Neural cell (in vitro differentiated cells): ENCODE results near the gene SIL1. TPM values are rescaled to one million over a fixed set of nuclear protein-coding genes. Genes with fewer than 3 reads are reported as not detected.

Source experiments
- H2AFZ ChIP-seq: fragments of 200-600, 300-800 bp; sonication (generic), shearing (Covaris generic); 2 replicates; pipeline ENCODE4 v1.6.0; 2014; ENCODE audit warnings: low read depth, mild to moderate bottlenecking, antibody characterized with exemption, low read length, moderate library complexity
- H3F3A ChIP-seq: fragments of 200-600 bp; shearing (Covaris generic); 2 replicates; pipeline ENCODE4 v1.6.1; 2016; ENCODE audit warnings: mild to moderate bottlenecking, moderate library complexity, mixed read lengths, antibody characterized with exemption, low read length; ENCODE audit not compliant: insufficient read depth, poor library complexity, severe bottlenecking
- H3K27ac ChIP-seq: fragments of 200-600, 300-800 bp; sonication (generic), shearing (Covaris generic); 2 replicates; pipeline ENCODE4 v1.5.1; 2014; ENCODE audit warnings: mild to moderate bottlenecking, low read length, moderate library complexity
- H3K27me3 ChIP-seq: fragments of 300-800, 200-600 bp; sonication (generic), shearing (Covaris generic); 2 replicates; pipeline ENCODE4 v1.6.0; 2014; ENCODE audit warnings: mild to moderate bottlenecking, low read depth, low read length, moderate library complexity; ENCODE audit not compliant: insufficient read depth
- H3K36me3 ChIP-seq: fragments of 300-800, 200-600 bp; sonication (generic), shearing (Covaris generic); 2 replicates; pipeline ENCODE4 v1.5.1; 2014; ENCODE audit warnings: mild to moderate bottlenecking, antibody characterized with exemption, low read length, moderate library complexity; ENCODE audit not compliant: insufficient read depth
- H3K4me2 ChIP-seq: fragments of 300-800, 200-600 bp; sonication (generic), shearing (Covaris generic); 2 replicates; pipeline ENCODE4 v1.6.0; 2014; ENCODE audit warnings: mild to moderate bottlenecking, low read length
- H3K4me3 ChIP-seq: fragments of 300-800, 200-600 bp; sonication (generic), shearing (Covaris generic); 2 replicates; pipeline ENCODE4 v1.5.1; 2014; ENCODE audit warnings: mild to moderate bottlenecking, low read length, moderate library complexity
- H3K79me2 ChIP-seq: fragments of 200-600 bp; shearing (Covaris generic); replicated peaks from 2 replicates; pipeline ENCODE4 v1.6.0; 2014; ENCODE audit warnings: mild to moderate bottlenecking, low read length, moderate library complexity; ENCODE audit not compliant: insufficient read depth
- H3K9ac ChIP-seq: fragments of 300-800, 200-600 bp; sonication (generic), shearing (Covaris generic); 2 replicates; pipeline ENCODE4 v1.6.1; 2016; ENCODE audit warnings: mild to moderate bottlenecking, low read length, mixed read lengths
- H3K9me2 ChIP-seq: fragments of 200-600 bp; shearing (Covaris generic); 2 replicates; pipeline ENCODE4 v1.6.1; 2016; ENCODE audit warnings: mild to moderate bottlenecking, low read length, mixed read lengths; ENCODE audit not compliant: insufficient read depth
- H3K9me3 ChIP-seq: fragments of 200-600, 300-800 bp; sonication (generic), shearing (Covaris generic); 2 replicates; pipeline ENCODE4 v1.6.1; 2016; ENCODE audit warnings: mild to moderate bottlenecking, mixed run types, low read length, moderate library complexity, mixed read lengths
- H4K20me1 ChIP-seq: fragments of 200-600 bp; shearing (Covaris generic); 2 replicates; pipeline ENCODE4 v1.6.1; 2016; ENCODE audit warnings: mild to moderate bottlenecking, mixed run types; ENCODE audit not compliant: insufficient read depth
- CTCF ChIP-seq: fragments of 450-650 bp; IDR thresholded peaks from 2 replicates; pipeline ENCODE4 v1.5.1; 2014; ENCODE audit warnings: antibody characterized with exemption, mild to moderate bottlenecking, moderate library complexity; ENCODE audit not compliant: poor library complexity, severe bottlenecking
- EP300 ChIP-seq: fragments of 450-650 bp; conservative IDR thresholded peaks from 2 replicates; pipeline ENCODE4 v1.6.1; 2014; ENCODE audit warnings: antibody characterized with exemption, mild to moderate bottlenecking, moderate library complexity; ENCODE audit not compliant: poor library complexity, severe bottlenecking
- EZH2 ChIP-seq: fragments of 200-600, 300-800 bp; shearing (Covaris generic), sonication (generic); IDR thresholded peaks from 2 replicates; pipeline ENCODE4 v1.6.1; 2014; ENCODE audit warnings: antibody characterized with exemption, low read length, borderline replicate concordance, mild to moderate bottlenecking; ENCODE audit not compliant: insufficient read depth, poor library complexity, severe bottlenecking
- MXI1 ChIP-seq: fragments of 450-650 bp; conservative IDR thresholded peaks from 2 replicates; pipeline ENCODE4 v1.6.1; 2014; ENCODE audit warnings: antibody characterized with exemption, mild to moderate bottlenecking; ENCODE audit not compliant: poor library complexity, severe bottlenecking
- POLR2AphosphoS5 ChIP-seq: IDR thresholded peaks from 2 replicates; pipeline ENCODE4 v1.6.1; 2012
- RAD21 ChIP-seq: fragments of 450-650 bp; conservative IDR thresholded peaks from 2 replicates; pipeline ENCODE4 v1.6.1; 2014; ENCODE audit warnings: antibody characterized with exemption, mild to moderate bottlenecking, moderate library complexity
- REST ChIP-seq: IDR thresholded peaks from 2 replicates; pipeline ENCODE4 v1.6.1; 2012; ENCODE audit warnings: borderline replicate concordance
- SMC3 ChIP-seq: fragments of 450-650 bp; conservative IDR thresholded peaks from 2 replicates; pipeline ENCODE4 v1.6.1; 2014; ENCODE audit warnings: antibody characterized with exemption, mild to moderate bottlenecking, moderate library complexity; ENCODE audit not compliant: poor library complexity
- TAF1 ChIP-seq: IDR thresholded peaks from 2 replicates; pipeline ENCODE4 v1.6.1; 2012; ENCODE audit warnings: low read depth
- polyA plus RNA-seq: library from polyadenylated mRNA; depleted of rRNA; stranded (reverse); fragments of >200 nt; gene quantifications from 2 replicates; pipeline ENCODE4 v1.2.3, GENCODE V29; 2014

SIL1 gene
- polyA plus RNA-seq, 1 donor from 2014 or later = 4.7 TPM

- Histone ChIP-seq H3K79me2 (no peaks in the 10 kb centered on the region), H3K27ac (no peak overlapping the region), H3K9ac (no peak overlapping the region), H3F3A (no peaks in the 10 kb centered on the region), H3K4me3 (no peak overlapping the region), H3K27me3 (no peaks in the 10 kb centered on the region), H2AFZ (no peak overlapping the region), H3K9me3 (no peaks in the 10 kb centered on the region), H3K9me2 (no peaks in the 10 kb centered on the region), H3K4me2 (no peak overlapping the region), H4K20me1 (no peaks in the 10 kb centered on the region), H3K36me3 (no peaks in the 10 kb centered on the region)
- no peak for TF ChIP-seq MXI1
- no peak for TF ChIP-seq EZH2
- no peak for TF ChIP-seq CTCF
- TF ChIP-seq TAF1 = no peak
- no peak for TF ChIP-seq SMC3
- no peak for TF ChIP-seq REST
- no peak for TF ChIP-seq RAD21
- TF ChIP-seq POLR2AphosphoS5 = no peak
- no peak for TF ChIP-seq EP300
Measured at GRCh38 chr5:139049780-139050179, 148.4 kb downstream of the SIL1 start.

- Histone ChIP-seq H3K36me3 (no peaks in the 10 kb centered on the region), H3K4me2 (no peak overlapping the region), H3K4me3 (no peak overlapping the region), H3K9ac (no peak overlapping the region), H3F3A (no peaks in the 10 kb centered on the region), H3K27ac (no peak overlapping the region), H3K9me2 (no peaks in the 10 kb centered on the region), H3K27me3 (no peaks in the 10 kb centered on the region), H3K9me3 (no peaks in the 10 kb centered on the region), H3K79me2 (no peaks in the 10 kb centered on the region), H2AFZ (no peak overlapping the region), H4K20me1 (no peaks in the 10 kb centered on the region)
- TF ChIP-seq SMC3 = no peak
- TF ChIP-seq EP300 = no peak
- no peak for TF ChIP-seq REST
- TF ChIP-seq CTCF = no peak
- TF ChIP-seq RAD21 = no peak
- TF ChIP-seq TAF1 = no peak
- TF ChIP-seq POLR2AphosphoS5 = no peak
- TF ChIP-seq EZH2 = no peak
- no peak for TF ChIP-seq MXI1
Measured at GRCh38 chr5:139046551-139046950, 151.6 kb downstream of the SIL1 start.
